Astrocyte of the hippocampus (primary cell): ENCODE data around the gene RGS3.
A peak's percentile ranks its signal among the peaks of the same experiment; 100 is the strongest.
"Not testable (repeated sequence)": the region's sequence is repeated elsewhere in the genome, so short reads cannot be mapped to it uniquely, and the experiment has no call there.

Source experiments
- DNase-seq: peaks from one replicate; pipeline ENCODE4 v3.0.0; 2011; ENCODE audit warnings: low read depth, low spot score

Gene RGS3

DNA sequence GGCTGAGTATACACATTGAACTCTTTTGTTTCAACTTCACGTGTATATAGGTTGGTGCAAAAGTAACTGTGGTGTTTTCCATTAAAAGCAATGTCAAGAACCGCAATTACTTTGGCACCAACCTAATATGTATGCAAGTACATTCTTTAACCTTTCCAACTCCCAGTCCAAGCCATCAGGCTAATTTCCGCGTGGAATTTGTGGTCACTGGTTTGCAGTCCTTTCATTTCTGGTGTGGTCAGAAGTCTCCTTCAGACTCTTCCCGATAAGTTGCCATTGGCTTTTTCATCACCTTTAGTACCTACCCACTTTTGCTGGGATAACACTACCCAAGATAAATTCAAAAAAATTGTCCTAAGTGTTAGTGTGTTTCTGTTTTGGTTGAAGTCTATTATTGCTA is 84.0 kb downstream of the RGS3 start:
- peak; percentile 66 for DNase-seq

DNA sequence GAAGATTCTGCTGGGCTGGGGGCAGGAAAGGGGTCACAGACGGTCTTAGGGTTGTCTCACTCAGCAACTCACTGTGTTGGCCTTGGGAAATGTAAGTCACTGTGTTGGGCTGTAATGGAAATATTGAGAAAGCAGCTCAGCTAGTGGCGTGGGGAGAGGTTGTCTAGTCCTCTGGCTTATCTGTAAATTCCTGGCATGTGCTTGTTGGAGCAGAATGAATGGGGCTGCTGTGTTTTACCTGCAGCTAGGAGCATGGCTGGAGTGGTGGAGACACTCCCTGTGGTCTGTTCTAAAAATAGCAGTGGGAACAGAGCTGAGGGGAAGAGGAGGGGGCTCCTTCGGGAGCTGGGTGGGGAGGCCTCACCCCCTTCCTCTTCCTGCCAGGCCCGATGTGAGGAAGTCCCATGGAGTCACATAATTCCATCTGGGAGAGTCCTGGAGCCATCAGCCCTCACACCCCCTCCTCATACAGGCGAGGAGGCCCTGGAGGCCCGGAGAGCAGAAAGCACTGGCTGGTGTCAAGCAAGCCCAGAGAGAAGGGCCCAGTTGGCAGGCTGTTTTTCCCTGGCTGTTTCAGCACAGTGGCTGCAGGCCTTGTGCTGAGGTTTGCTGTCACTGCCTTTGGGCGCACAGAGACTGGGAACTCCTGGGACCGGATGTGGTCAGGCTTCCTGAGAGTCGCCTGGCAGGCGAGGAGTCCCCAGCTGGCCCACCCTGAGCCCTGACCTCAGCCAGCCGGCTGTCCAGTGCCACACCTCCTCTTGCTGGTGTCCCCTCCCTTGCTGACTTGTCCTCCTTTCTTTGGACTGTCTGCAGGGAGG is 84.9 kb downstream of the RGS3 start:
- peak; percentile 75 for DNase-seq

DNA sequence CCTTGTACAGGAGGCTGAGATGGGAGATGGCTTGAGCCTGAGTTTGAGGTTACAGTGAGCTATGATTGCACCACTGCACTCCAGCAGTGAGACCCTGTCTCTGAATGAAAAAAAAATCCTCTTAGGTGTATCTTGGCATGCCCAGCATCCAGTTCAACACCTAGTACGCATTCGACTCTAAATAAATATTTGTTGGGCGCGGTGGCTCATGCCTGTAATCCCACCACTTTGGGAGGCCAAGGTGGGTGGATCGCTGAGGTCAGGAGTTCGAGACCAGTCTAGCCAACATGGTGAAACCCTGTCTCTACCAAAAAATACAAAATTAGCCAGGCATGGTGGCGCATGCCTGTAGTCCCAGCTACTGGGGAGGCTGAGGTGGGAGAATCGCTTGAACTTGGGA is 86.4 kb downstream of the RGS3 start:
- DNase-seq: not testable (repeated sequence)

DNA sequence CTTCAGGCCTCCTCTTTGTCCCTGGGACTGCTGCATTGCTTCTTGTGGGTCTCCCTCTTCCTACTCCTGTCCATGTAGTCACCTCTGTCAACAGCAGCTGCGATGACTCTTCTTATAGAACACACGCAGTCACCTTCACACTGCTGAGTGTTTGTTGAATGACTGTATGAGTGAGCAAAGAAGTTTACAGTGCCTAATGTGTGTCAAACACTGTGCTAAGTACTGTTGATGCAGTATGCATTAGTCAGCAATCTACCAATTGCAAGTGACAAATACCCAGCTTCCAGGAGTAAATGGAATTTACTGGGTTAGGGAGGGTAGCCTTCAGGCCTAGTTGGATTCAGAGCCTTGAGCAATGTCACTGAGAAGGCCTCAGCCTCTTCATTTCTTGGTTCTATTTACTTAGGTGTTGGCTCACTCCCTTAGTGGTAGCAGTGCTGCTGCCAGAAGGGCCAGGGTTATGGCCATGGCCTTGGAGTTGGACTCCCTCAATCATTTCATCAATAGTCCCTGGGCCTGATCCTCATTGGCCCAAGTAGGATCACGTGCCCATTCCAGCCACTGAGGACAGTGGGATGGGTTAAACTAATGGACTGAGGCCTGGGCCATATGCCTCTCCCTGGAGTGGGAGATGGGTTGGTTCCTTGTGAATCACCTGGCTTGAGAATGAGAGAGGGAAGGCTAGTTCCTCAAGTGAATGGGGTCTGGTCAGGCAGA is 93.5 kb downstream of the RGS3 start:
- no peak for DNase-seq

DNA sequence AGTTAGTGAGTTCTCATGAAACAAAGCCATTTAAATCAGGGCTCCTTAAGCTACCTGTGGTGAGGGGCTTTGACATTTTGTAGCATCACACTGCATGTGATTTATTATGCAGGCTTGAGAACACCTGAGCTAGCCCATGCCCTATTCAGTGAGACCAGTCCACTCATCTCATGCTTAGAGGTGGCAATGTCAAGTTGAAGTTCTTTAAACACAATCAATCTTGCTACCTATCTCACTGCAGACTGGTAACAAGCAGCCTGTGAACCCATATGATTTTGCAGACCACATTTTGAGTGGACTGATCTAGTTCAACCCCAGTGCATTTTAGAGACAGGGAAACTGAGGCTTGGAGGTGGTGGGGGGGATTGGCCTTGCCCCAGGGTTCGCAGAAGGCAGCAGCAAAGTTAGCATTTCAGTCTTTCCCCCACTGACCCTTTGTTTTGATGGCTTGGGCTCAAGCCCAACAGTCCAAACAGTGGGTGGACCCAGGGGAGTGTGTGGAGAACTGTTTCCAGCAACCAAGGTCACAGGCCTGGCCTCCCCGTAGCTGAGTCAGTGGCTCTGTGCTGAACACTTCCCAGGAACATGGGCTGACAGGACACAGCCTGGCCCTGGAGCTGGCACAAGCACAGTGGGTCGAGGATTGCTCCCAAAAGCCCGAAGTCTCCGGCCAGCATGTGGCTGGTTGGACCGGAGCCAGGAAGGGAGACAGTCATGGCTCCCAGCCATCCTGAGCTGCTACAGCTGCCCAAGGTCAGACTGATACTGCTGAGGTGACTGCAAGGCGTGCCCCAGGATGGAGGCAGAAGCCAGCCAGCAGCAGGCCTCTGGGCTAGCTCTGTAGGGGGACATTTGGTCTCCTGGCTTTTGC is 95.3 kb downstream of the RGS3 start:
- peak; percentile 58 for DNase-seq

DNA sequence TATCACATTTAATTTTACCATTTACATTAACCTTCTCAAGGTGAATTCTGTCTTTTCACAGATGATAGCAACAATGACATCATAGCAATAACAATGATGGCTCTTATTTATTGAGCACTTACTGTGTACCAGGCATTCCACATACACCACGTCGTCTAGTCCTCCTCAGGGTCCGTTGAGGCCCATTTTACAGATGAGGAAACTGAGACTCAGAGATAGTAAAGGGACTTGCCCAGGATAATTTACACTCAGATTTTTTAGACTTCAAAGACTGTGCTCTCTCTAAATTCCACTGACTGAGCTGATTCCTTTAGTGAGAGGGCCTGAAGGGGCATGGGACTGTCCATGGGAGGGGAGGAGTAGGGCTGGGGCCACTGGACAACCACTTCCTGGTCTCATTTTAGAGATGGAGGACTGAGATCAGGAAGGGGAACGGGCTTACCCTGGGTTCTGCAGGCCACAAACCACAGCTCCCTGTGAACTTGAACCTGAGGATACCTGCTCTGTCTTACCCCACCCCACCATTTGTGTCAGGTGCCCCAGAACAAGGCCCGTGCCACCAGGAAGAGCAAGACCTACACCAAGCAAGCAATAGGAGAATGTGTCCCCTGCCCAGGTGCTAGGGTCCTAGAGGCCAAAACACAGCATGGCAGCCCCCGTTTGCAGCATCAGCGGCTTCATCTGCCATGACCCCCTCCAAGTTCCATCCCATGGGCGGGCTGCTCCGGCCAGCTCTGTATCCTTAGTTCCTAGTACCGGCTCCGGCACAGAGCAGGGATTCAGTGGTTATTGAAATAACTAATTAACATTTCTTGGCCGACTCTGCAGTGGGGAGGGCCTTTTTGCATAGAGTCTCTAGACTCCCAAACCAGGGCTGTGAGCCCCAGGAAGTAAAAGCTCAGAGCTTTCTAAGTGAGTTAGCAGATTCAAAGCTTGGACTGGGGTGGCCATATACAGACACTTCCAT is 96.6 kb downstream of the RGS3 start:
- no peak for DNase-seq

DNA sequence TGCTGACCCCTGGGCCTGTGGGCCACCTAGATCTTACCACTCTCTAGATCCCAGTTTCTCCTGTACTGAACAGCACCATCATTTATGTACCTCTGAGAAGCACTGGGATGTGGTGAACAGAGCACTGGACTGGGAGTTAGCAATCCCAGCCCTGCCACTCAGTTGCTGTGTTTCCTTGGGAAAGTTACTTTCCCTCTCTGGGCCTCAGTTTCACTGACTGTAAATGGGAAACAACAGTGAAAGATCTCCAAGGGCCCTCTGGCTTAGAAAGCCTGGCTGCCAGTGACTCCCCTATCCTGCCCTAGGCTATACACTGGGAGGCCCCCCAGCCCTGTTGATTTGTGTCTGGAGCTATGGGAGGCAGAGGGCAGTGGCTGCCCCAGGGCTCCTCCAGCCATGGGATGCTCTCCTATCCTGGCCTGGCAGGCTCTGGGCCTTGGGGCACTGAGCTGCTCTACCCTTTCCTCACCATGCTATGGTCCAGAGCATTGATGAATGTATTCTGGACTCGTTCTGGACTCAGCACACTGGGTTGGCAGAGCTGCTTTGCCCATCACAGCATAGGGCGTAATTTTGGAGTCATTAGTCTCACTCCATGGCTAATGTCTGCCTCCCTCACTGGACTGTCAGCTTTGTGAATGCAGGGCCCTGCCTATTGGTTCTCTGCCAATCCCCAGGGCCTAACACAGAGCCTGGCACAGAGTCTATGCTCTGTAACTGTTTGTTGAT is 99.3 kb downstream of the RGS3 start:
- DNase-seq: no peak

DNA sequence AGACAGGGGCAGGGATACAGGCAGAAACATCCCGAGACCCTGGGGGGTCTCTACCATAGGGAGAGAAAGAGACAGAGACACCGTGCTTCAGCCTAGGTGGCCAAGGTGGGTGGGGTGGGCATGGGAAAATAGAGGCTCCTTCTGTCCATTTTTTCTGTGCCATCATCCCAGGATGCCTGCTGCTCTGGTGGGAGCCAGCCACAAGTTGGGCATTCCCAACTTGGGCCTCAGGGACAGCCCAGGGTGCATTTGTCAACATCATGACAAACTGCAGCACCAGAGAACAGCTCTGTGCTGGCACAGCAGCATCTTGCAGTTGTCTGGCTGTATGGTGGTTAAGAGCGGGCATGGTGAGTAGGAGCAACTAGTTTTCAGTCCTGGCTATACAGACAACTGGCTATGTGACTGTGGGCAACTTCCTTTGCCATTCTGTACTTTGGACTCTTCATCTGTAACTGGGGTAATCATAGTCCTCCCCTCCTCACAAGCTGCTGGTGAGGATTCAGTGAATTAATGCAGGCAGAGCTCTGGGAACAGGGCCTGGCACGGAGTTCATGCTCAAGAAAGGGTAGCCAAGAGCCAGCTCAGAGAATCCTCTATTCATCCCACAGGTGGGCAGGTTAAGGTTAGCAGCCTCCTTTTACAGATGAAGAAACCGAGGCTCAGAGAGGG is 100.4 kb downstream of the RGS3 start:
- no peak for DNase-seq

DNA sequence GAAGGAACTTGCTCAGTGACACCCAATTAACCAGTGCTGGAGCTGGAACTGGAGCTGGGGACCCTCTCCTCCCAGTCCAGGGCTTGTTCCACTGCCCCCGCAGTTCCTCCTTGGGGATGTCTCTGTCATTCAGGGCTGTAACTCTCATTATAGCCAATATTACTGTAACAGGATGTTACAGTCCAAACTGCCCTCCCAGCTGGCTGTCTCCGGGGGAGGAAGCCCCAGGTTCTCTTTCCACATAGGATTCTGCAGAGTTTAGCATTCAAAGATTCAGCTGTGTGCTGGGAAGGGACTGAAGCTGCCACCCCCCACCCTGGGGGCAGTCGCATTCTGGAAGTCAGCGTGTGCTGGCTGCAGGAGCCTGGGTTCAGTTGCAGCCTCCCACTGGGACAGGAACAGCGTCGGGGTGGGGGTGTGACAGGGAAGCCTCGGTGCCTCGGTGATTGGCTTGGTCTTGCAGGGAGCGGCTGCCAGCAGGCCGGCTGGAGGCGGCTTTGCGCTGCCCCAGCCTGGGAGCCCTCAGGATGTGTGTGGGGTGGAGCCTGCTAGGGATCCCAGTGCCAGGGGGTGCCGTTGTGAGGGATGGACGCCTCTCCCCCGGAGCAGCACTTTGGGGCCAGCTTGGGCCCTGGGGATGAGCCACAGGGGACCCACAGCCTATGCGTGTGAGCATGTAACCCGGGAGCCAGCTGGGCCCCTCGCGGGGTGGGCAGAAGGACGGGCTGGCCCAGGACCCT is 101.1 kb downstream of the RGS3 start:
- peak; percentile 86 for DNase-seq

DNA sequence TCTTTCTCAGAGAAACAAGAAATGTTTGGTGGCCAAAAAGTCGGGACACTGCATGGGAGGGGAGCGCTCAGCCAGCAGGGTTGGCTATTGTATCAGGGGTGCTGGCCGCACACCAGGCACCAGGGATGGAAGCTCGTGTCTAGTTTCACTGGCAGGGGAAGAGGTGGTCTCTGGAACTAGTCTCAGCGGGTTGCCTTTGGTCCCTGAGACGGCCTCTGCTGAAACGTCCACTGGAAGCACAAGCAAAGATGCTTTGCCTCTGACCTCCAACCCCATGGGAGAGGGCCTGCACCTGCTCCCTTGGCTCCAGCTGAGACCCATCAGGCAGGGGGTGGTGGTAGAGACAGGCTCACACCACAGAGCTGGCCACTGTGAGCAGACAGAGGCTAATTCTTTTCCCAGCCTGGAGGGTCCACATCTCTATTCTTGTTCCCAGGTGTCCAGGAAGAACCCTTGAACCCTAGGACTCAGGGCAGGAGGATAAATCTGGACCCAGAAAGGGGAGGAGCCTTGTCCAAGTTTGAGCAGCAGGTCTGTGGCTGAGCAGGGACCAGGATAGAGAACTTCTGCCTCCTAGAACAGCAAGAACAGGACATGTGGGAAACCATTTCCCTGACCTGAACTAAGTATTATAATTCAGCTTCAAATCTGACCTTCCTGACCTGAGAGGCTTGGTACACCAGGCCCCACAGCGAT is 102.6 kb downstream of the RGS3 start:
- DNase-seq: no peak

DNA sequence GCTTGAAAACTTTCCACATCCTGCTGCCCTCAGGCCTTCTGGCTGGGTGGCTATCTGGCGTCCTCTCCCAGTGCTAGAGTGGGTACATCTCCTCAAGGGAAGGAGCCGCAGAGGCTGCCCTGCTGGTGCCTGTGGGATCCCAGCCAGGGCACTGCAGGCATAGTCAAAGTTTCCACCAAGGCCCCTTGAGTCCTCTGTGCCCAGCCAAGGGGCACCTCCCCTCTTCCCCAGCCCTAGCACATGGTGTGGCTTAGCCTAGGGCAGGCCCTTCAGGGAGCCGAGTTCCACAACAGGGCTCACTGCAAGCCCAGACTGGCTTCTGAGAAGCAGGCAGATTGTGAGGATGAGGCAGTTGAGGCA is 103.2 kb downstream of the RGS3 start:
- DNase-seq: no peak

DNA sequence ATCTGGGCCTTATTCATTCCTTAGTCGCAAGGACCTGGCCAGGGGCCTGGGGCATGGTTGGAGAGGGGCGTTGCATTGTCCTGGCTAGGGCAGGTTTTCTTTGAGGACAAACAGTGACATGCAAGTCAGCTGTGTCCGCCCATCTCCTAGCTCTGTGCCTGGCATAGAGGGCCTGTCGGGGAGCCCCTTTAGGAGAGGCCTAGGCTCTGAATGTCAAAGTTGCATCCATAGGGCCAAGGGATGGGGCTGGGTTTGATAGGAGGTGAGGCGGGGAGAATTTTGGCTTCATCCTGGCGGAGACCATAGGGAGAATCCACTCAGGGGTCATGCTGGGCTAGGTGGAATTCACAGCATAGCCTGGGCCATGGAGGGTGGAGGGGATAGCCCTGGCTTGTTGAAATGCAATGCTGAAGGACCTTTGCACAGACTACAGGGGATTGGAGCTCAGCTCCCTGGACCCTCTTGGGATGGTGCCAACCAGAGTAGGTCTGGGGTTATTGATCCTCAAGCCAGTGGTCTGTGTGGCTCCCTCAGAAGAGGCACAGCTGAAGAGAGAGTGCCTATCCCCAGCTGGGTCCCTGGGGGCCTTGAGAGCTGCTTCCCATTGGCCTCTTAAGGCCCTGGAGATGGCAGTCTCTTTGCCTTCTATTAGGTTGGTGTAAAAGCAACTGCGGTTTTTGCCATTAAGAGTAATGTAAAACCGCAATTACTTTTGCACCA is 104.0 kb downstream of the RGS3 start:
- no peak for DNase-seq

DNA sequence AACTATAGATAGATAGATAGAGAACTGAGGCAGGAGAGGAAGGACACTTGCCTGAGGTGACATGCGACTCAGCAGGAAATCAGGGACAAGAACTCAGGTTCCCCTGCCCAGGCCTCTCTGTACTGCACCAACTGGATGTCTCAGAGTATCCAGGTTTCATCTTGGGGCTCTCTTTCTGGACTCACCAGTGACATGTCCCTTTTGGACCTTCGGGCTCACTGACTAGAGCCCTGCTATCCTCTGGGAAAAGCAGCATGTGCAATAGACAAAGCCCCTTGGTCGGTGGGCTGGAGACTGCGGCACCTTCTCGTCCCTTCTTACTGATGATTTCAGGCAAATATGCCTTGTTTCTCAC is 104.5 kb downstream of the RGS3 start:
- DNase-seq: no peak

DNA sequence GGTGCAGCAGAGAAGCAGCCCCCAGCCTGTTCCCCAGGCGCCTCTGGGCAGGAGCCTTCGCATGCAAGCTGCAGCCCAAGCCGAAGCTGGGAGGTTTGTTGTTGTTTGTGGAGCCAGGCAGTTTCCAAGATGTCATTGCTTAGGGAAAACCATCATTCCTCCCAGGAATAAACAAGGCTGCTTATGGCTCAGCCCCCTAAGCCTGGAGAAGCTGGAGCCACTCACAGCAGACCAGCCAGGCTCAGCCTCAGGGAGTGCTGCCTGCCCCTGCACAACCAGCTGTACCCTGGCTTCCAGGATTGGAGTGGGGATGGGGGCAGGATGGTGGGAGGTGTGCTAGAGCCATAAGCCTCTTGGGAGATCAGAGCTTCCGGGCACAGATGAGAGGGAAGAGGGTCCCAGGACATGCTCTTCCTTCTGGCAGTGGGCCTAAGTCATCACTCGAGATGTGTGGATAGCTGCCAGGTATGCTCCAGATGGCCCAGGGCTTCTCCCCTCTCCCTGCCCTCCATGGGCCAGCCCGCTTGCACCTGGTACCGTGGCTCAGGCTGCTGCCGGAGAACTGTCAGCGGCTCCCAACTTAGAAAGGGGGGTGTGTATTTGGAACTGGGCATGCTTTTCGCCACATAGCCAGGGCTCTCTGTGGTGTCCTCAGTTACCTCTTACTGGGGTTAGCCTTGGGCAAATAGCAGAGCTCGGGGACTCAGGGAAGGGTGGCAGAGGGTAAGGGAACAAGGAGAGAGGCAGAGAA is 105.2 kb downstream of the RGS3 start:
- DNase-seq: peak; percentile 58

DNA sequence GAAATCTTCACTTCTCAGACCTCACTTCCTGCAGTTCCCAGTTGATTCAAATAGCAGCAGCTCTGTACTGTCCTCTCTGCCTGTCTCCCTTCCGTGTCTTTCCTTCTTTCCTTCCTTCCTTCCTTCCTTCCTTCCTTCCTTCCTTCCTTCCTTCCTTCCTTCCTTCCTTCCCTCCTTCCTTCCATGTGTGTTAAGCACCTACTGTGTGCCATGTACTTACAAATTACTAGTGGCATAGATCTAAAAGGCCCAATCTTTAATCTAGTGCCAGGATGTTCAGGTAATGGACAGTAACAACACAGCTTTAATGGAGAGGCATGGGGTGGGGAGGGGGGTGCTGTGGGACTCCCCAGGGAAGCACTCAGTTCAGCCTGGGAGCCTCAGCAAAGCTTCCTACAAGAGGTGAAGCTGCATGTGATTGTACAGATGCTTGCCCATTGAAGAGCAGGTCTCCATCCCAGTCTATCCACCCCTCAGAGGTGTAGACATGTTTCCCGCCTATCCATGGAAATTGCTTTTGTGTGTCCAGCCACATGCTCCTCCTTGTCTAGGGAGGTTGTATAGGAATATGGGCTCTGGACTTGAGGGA is 106.0 kb downstream of the RGS3 start:
- DNase-seq: no peak

DNA sequence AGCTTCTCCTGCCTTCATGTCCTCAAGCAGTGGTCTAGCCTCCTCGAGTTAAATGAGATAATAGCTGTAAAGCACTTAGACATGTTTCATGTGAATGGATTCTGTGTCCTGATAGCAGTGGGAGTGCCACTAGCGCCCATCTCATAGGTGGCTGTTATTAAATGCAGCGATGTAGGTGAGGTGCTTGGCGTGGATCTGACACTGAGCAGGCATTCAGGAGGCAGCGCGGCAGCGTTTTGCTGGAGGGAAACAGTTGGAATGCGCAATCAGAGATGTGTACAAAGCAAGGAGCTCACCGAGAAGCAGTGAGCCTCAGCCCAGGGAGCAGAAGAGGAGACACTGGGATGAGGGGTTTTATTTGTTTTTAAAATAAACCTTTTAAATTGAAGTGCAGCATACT is 106.6 kb downstream of the RGS3 start:
- no peak for DNase-seq
